ENCODE results near the gene AK5.

AK5 gene

DNA sequence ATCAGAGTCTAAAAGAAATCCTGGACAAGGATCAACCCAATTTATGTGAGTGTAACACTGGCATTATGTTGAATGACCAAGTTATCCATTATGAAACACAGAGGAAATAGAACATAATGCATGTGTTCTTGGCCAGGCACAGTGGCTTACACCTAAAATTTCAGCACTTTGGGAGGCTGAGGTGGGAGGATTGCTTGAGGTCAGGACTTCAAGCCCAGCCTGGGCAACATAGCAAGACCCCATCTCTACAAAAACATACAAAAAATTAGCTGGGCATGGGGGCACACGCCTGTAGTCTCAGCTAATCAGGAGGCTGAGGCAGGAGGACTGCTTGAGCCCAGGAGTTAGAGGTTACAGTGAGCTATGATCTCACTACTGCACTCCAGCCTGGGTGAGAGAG, 270.8 kb downstream of the AK5 start:
- Histone ChIP-seq H3K27me3 (ENCODE audit: control insufficient read depth, insufficient read depth, low read length) (no peaks in the 10 kb centered on the region), H3K4me1 (ENCODE audit: control insufficient read depth, insufficient read depth, low read length) (no peaks in the 10 kb centered on the region), H3K4me3 (ENCODE audit: low read length) (no peak overlapping the region), H3K9ac (ENCODE audit: low read length) (no peak overlapping the region), H3K27ac (ENCODE audit: low read depth, low read length) (no peak overlapping the region), H3K36me3 (ENCODE audit: control insufficient read depth, insufficient read depth, low read length) (no peaks in the 10 kb centered on the region)

DNA sequence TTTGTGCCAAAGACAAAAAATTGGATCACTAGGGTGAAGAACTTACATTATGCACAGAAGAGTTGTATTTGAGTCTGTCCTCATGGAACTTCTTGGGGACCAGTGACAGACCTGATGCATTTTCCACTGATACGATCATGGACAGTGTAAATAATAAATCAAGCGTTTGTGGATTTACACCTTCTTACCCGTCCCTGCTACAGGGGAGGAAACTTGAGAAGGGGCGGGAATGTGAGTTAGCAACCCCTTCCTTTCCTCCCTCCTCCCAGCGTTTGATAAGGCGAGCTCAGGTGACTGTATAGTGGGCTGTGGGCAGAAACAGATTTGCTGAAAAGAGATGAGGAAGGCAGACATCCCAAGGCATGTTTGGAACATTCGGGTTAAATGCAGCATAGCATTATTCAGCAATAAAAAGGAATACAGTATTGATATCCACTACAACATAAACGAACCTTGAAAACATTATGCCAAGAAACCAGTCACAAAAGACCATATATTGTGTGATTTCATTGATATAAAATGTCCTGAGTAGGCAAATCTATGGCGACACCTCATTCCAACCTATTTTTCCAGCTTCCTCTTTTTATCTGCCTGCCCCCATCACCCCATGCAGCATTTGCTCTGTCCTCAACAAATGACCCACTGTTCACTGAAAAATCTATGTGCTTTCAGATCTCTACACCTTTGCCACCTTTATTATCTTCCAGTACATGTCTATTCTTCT, 271.9 kb downstream of the AK5 start:
- Histone ChIP-seq H3K27ac (ENCODE audit: low read depth, low read length) (no peak overlapping the region), H3K9ac (ENCODE audit: low read length) (no peak overlapping the region), H3K4me1 (ENCODE audit: control insufficient read depth, insufficient read depth, low read length) (no peaks in the 10 kb centered on the region), H3K4me3 (ENCODE audit: low read length) (no peak overlapping the region), H3K36me3 (ENCODE audit: control insufficient read depth, insufficient read depth, low read length) (no peaks in the 10 kb centered on the region), H3K27me3 (ENCODE audit: control insufficient read depth, insufficient read depth, low read length) (no peaks in the 10 kb centered on the region)

DNA sequence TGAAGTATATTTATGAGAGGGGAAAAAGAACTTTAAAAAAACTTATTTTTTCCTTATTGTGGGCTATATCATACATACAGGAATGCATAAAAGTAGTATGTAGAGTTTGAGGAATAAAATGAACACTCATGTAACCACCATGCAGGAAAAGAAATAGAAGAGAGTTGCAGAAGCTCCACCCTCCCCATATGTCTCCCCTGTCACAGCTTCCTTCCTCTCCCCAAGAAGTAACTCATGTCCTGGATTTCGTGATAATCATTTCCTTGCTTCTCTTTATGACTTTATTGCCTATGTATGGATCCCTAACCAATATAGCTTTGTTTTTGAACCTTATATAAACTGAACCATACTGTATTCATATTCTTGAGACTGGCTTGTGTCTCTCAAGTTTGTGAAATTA, 274.2 kb downstream of the AK5 start:
- H3K27me3 ChIP-seq (ENCODE audit: control insufficient read depth, insufficient read depth, low read length) = no peaks in the 10 kb centered on the region
- H3K4me1 ChIP-seq (ENCODE audit: control insufficient read depth, insufficient read depth, low read length) = no peaks in the 10 kb centered on the region
- H3K4me3 ChIP-seq (ENCODE audit: low read length) = no peak overlapping the region
- no peak overlapping the region for H3K9ac ChIP-seq (ENCODE audit: low read length)
- H3K36me3 ChIP-seq (ENCODE audit: control insufficient read depth, insufficient read depth, low read length) = no peaks in the 10 kb centered on the region
- no peak overlapping the region for H3K27ac ChIP-seq (ENCODE audit: low read depth, low read length)

DNA sequence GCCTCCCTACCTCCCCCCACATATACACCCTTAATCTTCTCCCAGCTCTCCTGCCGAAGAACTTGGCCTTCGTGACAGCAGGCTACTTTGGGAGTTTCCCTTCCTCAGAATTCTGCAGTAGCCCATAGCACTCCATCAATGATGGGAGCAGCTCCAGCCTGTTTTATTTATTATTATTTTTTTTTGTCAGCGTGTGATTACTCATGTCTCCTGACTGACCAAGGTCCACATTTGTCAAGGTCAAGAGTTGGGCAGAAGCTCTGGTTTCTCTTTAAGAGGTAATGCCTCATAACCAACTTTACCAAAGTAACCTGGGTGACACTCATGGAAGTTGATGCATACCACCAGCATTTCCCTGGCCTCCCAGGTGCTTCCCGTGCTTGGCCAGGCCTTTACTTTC, 275.2 kb downstream of the AK5 start:
- no peak overlapping the region for H3K9ac ChIP-seq (ENCODE audit: low read length)
- no peaks in the 10 kb centered on the region for H3K36me3 ChIP-seq (ENCODE audit: control insufficient read depth, insufficient read depth, low read length)
- no peaks in the 10 kb centered on the region for H3K27me3 ChIP-seq (ENCODE audit: control insufficient read depth, insufficient read depth, low read length)
- H3K4me1 ChIP-seq (ENCODE audit: control insufficient read depth, insufficient read depth, low read length) = no peaks in the 10 kb centered on the region
- H3K4me3 ChIP-seq (ENCODE audit: low read length) = no peak overlapping the region
- H3K27ac ChIP-seq (ENCODE audit: low read depth, low read length) = no peak overlapping the region

DNA sequence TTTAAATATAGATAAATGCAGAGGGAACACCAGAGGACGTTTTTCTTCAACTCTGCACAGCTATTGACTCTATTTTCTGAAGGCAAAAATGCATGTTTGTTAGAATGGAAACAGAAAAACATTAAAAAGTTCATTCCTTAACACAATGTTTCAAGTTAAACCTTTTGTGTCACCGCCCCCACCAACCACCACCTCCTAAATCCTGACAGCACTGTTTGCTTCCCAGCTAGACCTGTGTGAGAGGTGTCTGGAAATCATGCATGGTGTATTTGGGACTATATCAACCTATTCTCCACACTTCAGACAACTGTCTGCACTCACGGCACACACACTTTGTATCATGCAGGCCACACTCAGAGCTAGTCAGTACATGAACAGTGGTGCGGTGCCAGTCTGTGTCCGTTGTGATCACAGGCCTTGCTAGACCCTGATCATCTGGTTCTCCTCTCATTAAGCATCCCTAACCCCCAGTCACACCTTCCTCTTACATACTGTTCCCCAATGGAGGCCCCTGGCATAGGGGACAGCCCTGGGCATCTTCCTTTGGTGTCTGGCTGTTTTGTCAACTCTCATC, 276.9 kb downstream of the AK5 start:
- Histone ChIP-seq H3K9ac (ENCODE audit: low read length) (no peak overlapping the region), H3K27ac (ENCODE audit: low read depth, low read length) (no peak overlapping the region), H3K36me3 (ENCODE audit: control insufficient read depth, insufficient read depth, low read length) (no peaks in the 10 kb centered on the region), H3K27me3 (ENCODE audit: control insufficient read depth, insufficient read depth, low read length) (no peaks in the 10 kb centered on the region), H3K4me1 (ENCODE audit: control insufficient read depth, insufficient read depth, low read length) (no peaks in the 10 kb centered on the region), H3K4me3 (ENCODE audit: low read length) (no peak overlapping the region)

DNA sequence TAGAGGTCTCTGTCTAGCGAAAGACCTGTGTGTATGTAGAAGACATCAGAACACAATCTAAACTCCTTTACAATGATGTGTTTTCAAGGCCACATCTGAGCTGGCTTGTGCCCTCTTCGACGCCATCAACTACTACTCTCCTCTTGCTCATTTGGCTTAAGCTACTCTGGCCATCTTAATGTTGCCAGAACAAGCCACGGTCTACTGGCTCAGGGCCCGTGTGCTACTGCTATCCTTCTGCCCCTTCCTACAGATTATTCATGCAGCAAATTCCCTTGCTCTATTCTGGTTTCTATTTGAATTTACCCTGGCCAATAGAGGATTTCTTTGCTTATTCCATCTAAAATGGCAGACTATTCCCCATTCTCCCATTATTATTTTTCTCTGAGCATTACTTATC, 278.9 kb downstream of the AK5 start:
- H3K27me3 ChIP-seq (ENCODE audit: control insufficient read depth, insufficient read depth, low read length) = no peaks in the 10 kb centered on the region
- H3K36me3 ChIP-seq (ENCODE audit: control insufficient read depth, insufficient read depth, low read length) = peaks cover 7% of the 10 kb centered on the region
- no peak overlapping the region for H3K9ac ChIP-seq (ENCODE audit: low read length)
- no peak overlapping the region for H3K27ac ChIP-seq (ENCODE audit: low read depth, low read length)
- no peaks in the 10 kb centered on the region for H3K4me1 ChIP-seq (ENCODE audit: control insufficient read depth, insufficient read depth, low read length)
- H3K4me3 ChIP-seq (ENCODE audit: low read length) = no peak overlapping the region

DNA sequence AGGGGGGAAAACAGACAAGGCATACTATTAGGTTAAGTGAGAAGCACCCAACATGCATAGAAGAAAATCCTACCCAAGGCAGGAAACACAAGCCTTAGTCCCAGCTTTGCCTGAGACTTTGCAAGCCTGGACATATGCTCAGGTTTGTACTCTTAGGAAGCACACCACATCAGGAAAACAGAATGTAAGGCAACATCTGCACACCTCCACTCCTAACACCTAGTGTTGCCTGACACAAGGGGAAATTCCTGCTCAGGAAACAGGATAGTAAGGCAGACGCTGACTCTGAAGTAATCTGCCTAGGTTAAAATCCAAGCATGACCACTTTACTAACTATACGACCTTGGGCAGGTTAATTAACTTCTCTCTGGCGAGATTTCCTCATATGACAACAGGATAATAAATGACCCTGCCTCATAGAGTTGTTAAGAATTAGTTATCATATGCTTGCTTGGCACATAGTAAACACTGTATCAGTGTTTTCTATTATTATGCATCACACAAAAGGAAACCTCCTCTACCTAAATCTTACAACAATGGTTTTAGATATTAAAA, 280.9 kb downstream of the AK5 start:
- H3K36me3 ChIP-seq (ENCODE audit: control insufficient read depth, insufficient read depth, low read length) = peaks cover 17% of the 10 kb centered on the region
- H3K27me3 ChIP-seq (ENCODE audit: control insufficient read depth, insufficient read depth, low read length) = no peaks in the 10 kb centered on the region

DNA sequence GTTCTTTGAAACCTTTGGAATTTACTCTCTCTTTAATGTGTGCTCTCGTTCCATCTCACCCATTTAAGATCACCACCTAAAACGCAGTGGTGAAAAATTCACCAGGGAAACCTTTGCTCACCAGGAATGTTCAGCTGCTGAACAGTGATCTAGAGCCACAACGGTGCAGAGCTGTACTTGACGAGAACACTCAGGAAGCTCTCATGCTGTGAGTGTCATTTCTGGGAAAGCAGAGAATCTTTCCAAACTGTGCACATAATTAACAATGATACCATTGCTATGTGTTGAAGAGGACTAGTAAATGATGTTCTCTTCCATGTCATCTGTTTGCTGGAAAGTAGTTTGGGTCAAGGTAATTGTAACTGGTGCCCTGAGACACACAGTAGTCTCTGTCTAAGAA, 283.5 kb downstream of the AK5 start:
- Histone ChIP-seq H3K36me3 (ENCODE audit: control insufficient read depth, insufficient read depth, low read length) (peaks cover 18% of the 10 kb centered on the region), H3K27me3 (ENCODE audit: control insufficient read depth, insufficient read depth, low read length) (no peaks in the 10 kb centered on the region), H3K27ac (ENCODE audit: low read depth, low read length) (no peak overlapping the region), H3K4me3 (ENCODE audit: low read length) (no peak overlapping the region), H3K9ac (ENCODE audit: low read length) (no peak overlapping the region), H3K4me1 (ENCODE audit: control insufficient read depth, insufficient read depth, low read length) (no peaks in the 10 kb centered on the region)

More for the DNA sequence above, 280.9 kb downstream of the AK5 start:
- H3K9ac ChIP-seq (ENCODE audit: low read length) = no peak overlapping the region
- H3K27ac ChIP-seq (ENCODE audit: low read depth, low read length) = no peak overlapping the region
- H3K4me3 ChIP-seq (ENCODE audit: low read length) = no peak overlapping the region
- no peaks in the 10 kb centered on the region for H3K4me1 ChIP-seq (ENCODE audit: control insufficient read depth, insufficient read depth, low read length)

DNA sequence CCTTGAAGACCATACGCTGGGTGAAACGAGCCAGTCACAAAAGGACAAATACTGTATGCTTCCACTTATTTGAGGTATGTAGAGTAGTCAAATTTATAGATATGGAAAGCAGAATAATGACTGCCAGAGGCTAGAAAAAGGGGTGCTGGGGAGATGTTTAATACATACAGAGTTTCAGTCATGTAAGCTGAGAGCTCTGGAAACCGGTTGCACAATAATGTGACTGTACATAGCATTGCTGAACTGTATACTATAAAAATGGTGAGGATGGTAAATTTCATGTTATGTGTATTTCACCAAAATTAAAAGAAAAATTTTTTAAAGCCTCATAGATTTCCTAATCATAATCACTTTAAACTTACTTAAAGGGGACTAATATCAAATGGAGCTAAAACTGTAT, 289.8 kb downstream of the AK5 start:
- Histone ChIP-seq H3K27ac (ENCODE audit: low read depth, low read length) (no peak overlapping the region), H3K36me3 (ENCODE audit: control insufficient read depth, insufficient read depth, low read length) (peaks cover 17% of the 10 kb centered on the region), H3K9ac (ENCODE audit: low read length) (no peak overlapping the region), H3K4me3 (ENCODE audit: low read length) (no peak overlapping the region), H3K4me1 (ENCODE audit: control insufficient read depth, insufficient read depth, low read length) (no peaks in the 10 kb centered on the region), H3K27me3 (ENCODE audit: control insufficient read depth, insufficient read depth, low read length) (no peaks in the 10 kb centered on the region)

DNA sequence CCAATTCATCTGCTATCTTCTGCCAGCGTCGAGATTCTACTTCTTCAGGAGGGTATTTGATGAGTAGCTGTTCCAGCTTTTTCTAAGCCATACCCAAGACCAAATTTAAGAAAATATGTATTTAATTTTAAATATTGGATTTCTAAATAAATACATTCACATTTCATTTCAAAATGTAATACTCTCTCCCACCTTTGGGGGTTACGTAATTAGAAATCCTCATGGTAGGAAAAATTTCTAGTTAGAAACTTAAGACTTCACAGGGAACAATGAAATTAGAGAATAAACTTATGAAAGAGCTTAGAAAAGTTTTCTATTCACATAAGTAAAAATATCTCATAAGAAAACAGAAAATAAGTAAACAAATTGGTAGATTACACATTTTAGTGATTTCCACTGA, 297.7 kb downstream of the AK5 start:
- H3K36me3 ChIP-seq (ENCODE audit: control insufficient read depth, insufficient read depth, low read length) = peaks cover 12% of the 10 kb centered on the region
- H3K27me3 ChIP-seq (ENCODE audit: control insufficient read depth, insufficient read depth, low read length) = no peaks in the 10 kb centered on the region
- H3K9ac ChIP-seq (ENCODE audit: low read length) = no peak overlapping the region
- no peak overlapping the region for H3K4me3 ChIP-seq (ENCODE audit: low read length)
- no peak overlapping the region for H3K27ac ChIP-seq (ENCODE audit: low read depth, low read length)
- no peaks in the 10 kb centered on the region for H3K4me1 ChIP-seq (ENCODE audit: control insufficient read depth, insufficient read depth, low read length)

DNA sequence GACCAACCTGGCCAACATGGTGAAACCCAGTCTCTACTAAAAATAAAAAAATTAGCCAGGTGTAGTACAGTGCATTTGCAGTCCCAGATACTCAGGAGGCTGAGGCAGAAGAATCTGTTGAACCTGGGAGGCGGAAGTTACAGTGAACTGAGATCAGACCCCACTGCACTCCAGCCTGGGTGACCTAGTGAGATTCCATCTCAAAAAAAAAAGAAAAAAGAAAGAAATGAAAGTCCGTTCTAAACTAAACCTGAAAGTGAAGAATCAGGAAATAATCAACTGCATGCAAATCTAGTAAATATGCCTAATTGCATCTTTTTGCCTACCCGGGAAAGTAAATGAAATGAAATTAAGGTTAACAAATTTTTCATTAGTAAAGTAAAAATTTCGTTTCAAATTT, 301.1 kb downstream of the AK5 start:
- Histone ChIP-seq H3K27me3 (ENCODE audit: control insufficient read depth, insufficient read depth, low read length) (no peaks in the 10 kb centered on the region), H3K4me3 (ENCODE audit: low read length) (no peak overlapping the region), H3K4me1 (ENCODE audit: control insufficient read depth, insufficient read depth, low read length) (no peaks in the 10 kb centered on the region), H3K9ac (ENCODE audit: low read length) (no peak overlapping the region), H3K27ac (ENCODE audit: low read depth, low read length) (no peak overlapping the region), H3K36me3 (ENCODE audit: control insufficient read depth, insufficient read depth, low read length) (peaks cover 4% of the 10 kb centered on the region)

DNA sequence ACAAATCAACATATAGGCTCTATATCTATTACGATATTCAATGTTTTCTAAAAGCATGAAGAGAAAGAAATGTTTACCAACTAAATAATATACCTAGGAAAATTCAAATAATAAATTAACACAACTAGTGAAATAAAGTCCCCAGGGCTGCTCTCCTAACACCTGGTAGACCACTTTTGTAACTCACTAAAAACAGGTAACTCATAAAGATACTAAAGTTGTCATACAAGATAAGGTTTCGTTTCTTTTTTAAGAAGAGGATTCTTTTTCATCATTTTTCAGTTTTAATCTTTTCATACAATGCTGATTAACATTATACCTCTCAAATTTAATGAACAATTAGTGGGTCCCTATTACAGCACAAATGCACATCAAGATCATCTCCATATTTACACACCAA, 301.7 kb downstream of the AK5 start:
- Histone ChIP-seq H3K36me3 (ENCODE audit: control insufficient read depth, insufficient read depth, low read length) (peaks cover 4% of the 10 kb centered on the region), H3K9ac (ENCODE audit: low read length) (no peak overlapping the region), H3K27ac (ENCODE audit: low read depth, low read length) (no peak overlapping the region), H3K27me3 (ENCODE audit: control insufficient read depth, insufficient read depth, low read length) (no peaks in the 10 kb centered on the region), H3K4me3 (ENCODE audit: low read length) (no peak overlapping the region), H3K4me1 (ENCODE audit: control insufficient read depth, insufficient read depth, low read length) (no peaks in the 10 kb centered on the region)

DNA sequence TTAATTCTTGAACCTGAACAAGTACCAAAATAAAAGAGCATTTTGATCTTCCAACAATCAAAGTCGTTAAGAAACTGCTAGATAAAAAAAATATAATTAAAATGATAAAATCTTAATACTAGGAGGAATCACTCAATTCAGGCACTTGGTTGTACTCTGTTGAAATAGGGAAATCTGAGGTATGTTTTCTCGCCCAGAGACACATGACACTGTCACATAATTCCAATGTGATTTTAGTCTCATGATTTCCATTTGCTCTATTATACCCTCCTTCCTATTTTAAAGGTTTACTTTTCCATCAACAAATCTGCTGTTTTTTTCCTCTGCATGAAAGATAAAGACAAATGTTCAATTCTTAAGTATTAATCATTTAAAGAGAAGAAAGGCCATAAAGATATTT, 303.1 kb downstream of the AK5 start:
- H3K9ac ChIP-seq (ENCODE audit: low read length) = no peak overlapping the region
- H3K4me1 ChIP-seq (ENCODE audit: control insufficient read depth, insufficient read depth, low read length) = no peaks in the 10 kb centered on the region
- H3K27me3 ChIP-seq (ENCODE audit: control insufficient read depth, insufficient read depth, low read length) = no peaks in the 10 kb centered on the region
- H3K36me3 ChIP-seq (ENCODE audit: control insufficient read depth, insufficient read depth, low read length) = peaks cover 2% of the 10 kb centered on the region
- no peak overlapping the region for H3K4me3 ChIP-seq (ENCODE audit: low read length)
- H3K27ac ChIP-seq (ENCODE audit: low read depth, low read length) = no peak overlapping the region
